NB4 (cell line): ENCODE data around the gene ZSCAN31.

Source experiments
- DNase-seq: peaks from one replicate; pipeline ENCODE4 v3.0.0; 2010; ENCODE audit warnings: low read depth
- H3K4me3 ChIP-seq: one replicate; pipeline ENCODE4 v1.5.1; 2011; ENCODE audit warnings: mild to moderate bottlenecking, low read depth, low read length, moderate library complexity
- POLR2A ChIP-seq: IDR thresholded peaks from 2 replicates; pipeline ENCODE4 v1.6.1; 2011; ENCODE audit warnings: mild to moderate bottlenecking; ENCODE audit not compliant: insufficient read length; ENCODE audit errors: extremely low read depth

ZSCAN31 gene

DNA sequence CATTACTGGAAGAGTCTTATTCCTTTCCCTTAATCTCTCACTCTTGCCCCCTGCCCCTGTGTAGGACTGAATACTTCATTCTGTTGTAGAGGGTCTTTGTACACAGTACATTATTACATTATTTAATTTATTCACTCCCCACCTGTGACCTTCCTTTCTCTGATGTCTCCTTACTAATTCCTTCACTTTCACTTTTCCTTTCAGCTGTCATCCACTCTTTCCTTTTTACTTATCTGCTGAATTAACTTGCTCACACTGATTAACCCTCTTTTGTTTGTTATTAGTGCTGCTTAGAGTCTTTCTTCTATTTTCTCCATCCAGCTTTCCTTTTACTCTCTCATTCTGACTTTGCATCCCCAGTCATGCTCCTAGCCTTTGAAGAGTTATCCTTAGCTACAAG lies 61.1 kb downstream of the ZSCAN31 start:
- no peak for TF ChIP-seq POLR2A
- DNase-seq: no peak
- no peak overlapping the region for H3K4me3 ChIP-seq
